HG03520 (cell line): ENCODE results near the gene DCUN1D5.

Experiments
- ATAC-seq: cut with Tn5 transposase; IDR thresholded peaks from one replicate; pipeline ENCODE4 v1.9.1; 2021; ENCODE audit warnings: mild to moderate bottlenecking, moderate library complexity; ENCODE audit not compliant: unreplicated experiment

The DCUN1D5 gene

DNA sequence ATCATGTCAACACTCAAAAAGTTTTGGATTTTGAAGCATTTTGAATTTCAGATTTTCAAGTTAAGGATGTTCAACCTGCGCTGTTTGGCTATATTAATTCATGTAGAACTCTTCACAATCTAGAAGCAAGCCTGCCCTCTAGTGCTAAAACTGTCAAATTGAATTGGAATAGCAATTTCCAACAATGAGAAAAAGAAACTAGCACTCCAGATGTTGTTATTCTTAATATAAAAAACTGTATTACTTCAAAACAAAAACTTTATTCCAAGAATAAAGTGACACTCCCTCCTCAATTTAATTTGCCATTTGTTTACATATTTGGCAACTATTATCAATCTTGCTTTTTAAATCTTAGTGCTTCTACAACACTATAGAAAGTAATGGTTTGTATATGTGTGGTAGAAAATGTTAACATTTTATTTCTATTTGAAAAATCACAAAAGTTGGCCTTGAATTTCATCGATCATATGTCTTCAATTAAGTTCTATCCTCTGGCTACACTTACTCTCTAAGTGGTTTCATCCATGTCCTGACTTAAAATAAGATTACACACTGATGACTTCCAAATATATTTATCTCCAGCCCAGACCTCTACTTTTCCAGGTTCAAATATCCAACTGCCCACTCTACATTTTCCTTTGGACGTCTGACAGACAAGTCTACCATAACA is 36.6 kb downstream of the DCUN1D5 start:
- no peak for ATAC-seq

DNA sequence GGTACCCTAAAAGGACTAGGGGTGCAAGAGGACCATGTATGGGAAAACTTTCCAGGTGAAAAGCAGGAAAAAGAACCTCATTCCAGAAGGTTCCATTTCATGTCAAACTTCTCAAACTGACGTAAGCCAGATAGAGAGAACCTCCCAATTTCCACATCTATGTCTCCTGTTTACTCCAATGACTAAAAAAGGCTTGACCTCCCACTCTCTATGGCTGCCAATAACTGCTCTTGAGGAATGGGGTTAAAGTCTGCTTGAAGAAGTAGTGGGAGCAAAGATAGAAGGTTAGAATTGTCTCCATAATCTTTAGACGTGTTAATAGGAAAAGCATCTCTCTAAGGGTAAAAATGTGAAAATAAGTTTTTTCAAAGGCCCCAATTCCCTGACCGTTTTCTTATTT is 38.0 kb downstream of the DCUN1D5 start:
- ATAC-seq = no peak

DNA sequence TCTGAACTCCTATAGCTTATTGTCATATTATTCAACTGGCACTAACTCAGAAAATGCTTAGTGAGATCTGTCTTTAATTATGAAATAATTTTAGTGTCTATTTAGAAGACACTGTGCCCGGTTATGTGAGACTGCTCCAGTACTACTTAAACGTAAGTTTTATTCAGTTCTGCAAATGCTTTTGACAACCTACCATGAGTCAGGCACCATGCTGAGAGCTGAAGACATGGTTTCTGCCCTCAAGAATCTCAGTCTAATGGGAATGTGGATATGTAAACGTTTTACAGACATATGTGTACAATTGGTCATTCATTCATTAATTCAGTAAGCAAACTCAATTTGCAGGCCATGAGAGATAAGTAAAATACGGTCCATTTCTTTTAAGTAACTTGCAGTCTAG is 40.0 kb downstream of the DCUN1D5 start:
- no peak for ATAC-seq

DNA sequence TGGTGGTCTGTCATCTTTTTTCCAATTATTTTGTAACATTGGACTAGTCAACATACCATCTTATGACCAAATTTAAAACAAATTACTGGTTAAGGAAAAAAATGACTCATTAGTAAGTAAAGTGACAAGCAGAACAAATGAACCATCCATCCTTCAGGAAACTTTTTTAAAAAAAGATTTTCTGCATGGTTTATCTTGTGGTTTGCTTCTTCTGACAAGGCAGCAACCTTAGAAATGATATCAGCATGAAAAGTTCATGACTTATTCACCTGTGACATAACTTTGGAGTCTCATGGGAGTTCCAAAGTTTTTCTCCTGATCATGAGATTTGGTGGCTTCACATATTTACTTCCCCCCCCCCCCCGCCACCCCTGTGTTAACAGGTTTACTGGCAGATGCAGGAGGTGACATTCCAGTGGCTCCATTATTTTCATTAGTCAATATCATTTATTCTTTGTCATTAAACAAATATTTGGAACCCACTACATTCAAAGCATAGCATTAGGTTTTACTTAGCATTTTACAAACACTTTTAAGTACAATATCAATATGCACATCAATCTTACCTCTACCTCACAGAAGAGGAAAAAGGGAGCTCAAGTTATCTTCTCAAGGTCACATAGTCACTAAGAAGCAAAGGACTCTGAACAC is 40.7 kb downstream of the DCUN1D5 start:
- no peak for ATAC-seq

DNA sequence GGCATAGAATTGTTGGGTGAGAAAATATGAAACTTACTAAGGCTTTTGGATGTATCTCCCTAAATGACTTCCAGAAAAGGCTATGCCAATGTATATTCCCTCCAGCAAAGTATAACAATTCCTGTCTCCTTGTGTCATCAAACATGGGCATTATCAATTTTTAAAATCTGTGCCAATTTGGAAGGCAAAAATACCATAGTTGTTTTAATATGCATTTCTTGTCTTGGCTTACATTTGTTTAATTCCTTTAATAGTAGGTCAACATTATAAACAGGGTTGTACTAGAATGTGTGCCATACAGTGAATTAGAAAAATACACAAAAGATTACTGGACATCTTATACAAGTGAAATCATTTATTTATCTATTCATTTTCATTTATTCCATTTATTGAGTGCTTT is 41.6 kb downstream of the DCUN1D5 start:
- ATAC-seq = no peak

DNA sequence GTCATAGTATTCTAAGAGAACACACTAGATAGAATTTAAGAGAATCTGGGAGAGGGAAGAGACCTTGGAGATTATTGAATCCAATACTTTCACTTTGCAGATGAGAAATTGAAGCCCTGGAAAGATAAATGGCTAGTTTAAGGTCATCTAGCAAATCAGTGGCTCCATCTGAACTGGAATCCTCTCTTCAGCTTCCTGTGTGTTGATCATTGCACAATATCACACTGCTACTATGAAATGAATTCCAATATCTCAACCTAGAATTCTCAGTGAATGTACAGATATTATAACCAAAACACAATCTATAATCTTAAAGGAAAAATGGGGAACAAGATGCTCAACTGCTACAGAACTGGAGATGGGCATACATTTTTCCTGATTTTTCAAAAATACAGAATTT is 44.1 kb downstream of the DCUN1D5 start:
- no peak for ATAC-seq

DNA sequence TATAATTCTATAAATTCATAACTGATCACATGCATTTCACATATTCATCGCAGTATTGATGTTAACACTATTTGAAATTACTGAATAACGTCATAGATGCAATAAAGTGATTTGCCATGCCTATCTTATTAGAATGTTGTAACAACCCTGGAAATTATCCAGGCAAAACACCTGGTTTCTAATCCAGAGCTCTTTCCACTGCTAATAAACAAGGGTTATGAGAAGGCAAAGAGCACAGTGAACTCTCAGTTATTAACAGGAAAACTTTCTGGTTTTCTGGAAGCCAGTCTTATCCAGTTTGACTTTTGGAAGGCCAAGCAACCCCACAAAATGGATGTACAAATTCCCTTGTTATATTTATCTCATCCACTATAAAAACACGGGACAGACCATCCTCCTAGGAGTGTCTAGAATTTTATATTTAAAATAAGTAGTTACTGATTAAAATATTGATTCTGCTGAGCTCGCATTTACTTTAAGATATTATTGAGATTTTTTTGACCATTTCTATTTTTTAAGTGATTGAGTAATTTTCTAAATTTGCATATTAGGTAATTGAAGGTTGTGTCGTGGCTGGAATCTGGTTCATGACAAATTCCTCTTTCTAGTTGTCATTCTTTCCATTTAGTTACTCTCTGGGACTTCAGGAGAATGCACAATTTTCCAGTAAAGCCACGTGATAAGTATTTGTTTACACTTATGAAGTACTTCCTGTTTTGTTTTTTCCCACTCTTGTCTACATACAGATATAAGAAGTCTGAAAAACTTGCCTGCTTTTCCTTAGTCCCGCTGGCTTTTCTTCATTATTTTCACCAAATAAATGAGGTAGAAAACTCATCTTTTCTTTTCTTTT is 47.9 kb downstream of the DCUN1D5 start:
- ATAC-seq = no peak

DNA sequence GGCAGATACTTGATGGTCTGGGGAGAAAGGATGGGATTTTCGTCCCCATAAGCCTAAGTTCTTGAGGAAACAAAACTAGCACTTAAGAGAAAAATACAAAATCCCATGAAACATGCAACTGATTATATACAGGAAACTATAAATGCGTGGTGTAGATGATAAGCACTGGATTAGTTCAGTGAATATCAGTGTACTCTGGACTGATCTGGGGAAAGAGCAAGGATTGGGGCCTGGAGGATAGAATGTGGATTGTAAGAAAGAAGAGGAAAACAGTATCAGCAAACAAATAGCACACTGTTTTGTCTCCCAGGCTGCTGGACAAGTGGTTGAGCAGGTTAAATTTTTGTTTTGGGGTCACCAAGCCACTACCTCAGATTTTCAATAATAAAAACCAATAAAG is 49.8 kb downstream of the DCUN1D5 start:
- ATAC-seq = no peak

DNA sequence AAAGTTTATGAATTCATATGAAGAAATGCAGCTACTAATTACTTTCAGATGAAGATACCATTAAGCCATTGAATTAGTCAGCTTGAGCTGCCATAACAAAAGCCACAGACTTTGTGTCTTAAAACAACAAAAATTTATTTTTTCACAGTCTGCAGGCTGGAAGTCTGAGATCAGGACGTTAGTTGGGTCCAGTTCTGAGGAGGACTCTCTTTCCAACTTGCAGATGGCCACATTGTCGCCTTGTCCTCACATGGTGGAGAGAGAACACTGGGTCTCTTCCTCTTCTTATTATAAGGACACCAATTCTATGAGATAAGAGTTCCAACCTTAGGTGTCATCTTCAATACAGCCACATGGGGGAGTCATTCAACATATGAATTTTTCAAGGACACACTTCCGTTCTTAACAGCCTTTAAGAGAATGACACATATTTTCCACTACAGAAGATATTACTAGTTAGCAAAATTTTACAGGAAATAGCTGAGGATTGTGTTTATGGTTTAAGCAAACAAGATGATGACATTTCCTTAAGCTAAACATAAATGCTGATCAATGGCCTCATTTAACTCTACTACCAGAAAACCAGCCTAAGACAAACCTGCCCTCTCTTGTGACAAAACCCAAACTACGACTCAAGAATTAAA is 56.0 kb downstream of the DCUN1D5 start:
- peak; percentile 98 for ATAC-seq

DNA sequence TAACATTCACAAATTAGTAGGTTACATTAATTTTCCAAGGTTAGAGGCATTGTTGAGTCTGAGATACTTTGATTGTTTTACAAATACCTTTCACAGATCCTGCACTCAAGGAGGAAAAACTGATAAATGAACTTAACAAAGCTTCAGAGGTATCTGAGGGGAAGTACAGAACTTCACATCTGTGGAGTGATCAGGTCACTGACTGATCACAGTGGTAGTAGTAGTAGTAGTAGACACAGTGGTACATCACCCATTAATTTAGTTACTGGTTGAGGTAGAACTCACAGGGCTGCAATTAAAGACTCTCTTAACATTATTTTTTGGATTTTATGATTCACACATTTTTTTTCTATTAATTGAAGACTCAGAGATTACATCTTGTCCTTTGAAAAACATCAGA is 56.7 kb downstream of the DCUN1D5 start:
- ATAC-seq = no peak

DNA sequence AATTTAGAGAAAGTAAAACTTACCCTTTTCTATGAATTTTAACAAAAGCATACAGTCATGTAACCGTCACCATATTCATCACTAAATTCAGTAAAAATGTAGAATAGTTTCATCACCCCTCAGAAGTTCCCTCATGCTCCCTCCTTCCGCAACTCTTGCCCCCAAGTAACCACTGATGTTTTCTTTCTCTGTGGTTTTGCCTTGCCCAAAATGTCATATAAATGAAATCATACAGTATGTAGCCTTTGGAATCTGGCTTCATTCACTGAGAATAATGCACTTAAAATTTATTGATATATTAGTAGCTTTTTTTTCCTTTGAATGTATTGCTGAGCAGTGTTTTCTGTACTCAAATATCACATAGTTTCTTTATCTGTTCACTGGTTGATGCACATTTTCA is 60.1 kb downstream of the DCUN1D5 start:
- ATAC-seq = no peak

DNA sequence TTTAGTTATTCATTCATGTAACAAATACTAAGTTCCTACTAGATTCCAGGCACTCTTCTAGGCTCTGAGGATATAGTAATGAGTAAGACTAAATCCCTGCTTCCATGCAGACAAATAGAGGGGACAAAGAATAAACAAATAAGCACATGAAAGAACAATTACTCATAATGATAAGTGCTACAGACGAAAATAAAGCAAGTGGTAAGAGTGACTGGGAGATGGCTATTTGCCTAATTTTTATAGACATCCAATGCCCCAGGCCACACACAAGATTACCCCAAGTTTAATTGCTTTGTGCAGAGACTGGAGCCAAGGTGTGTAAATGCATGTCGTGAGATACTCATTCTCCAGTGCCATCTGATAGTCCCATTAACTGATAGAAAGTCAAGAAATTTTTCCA is 62.6 kb downstream of the DCUN1D5 start:
- no peak for ATAC-seq

DNA sequence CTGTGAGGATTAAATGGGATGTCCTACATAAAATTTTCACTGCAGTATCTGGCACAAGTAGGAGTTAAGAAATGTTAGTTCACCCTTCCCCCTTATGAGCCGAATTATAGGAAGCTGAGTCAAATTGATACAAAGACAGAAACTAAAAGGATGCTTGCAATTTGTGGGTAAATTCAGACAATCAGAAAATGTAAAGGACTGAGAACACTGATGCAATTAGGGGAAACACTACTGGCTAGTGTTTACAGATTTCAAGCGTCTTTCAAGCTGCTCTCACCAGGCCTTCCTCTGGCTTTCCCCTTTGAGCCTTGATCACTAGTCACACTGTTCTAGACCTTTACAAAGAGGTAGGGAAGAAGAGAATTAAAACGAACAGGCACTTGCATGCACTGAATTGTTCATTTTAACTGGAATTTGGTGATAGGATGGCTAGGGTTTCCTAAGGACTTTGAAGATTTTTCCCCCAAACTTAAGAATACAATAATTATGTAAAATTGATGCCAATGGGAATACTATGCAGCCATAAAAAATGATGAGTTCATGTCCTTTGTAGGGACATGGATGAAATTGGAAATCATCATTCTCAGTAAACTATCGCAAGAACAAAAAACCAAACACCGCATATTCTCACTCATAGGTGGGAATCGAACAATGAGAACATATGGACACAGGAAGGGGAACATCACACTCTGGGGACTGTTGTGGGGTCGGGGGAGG is 63.5 kb downstream of the DCUN1D5 start:
- ATAC-seq = peak; percentile 87

DNA sequence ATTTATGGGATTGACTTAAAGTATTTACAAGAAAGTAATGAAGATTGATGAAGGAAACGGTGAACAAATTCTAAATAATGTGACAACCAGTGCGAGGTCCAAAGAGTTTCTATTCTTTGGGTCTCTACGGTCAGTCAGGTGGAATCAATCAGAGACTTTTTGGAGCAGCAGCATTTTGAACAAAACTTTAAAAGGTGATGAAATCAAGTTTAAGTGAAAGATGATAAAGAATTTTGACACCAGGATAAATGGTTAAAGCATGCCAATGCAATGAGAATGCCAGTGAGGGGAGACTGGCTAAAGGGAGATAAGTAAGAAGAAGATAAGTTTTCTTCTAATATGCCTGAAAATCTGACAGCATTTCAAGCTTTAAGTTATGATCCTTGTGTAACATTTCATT is 67.9 kb downstream of the DCUN1D5 start:
- ATAC-seq = no peak

DNA sequence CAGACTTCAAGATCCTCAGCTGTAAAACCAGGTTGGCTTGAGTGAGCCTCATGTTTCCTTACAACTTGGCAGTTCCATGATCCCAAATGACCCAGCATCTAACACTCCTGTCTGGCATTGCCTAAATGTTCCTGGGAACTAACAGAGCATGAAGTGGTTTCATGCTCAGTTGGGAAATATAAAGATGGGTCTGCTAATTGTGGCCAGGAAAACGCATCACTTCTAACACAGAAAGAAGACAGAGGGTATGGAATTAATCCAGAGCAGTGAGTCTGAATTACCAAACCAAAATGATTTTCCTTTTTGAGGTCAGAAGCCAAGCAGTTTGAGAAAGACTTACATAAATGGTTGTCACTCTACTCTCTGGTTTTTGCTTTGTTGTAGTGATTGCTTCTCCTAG is 75.9 kb downstream of the DCUN1D5 start:
- no peak for ATAC-seq

DNA sequence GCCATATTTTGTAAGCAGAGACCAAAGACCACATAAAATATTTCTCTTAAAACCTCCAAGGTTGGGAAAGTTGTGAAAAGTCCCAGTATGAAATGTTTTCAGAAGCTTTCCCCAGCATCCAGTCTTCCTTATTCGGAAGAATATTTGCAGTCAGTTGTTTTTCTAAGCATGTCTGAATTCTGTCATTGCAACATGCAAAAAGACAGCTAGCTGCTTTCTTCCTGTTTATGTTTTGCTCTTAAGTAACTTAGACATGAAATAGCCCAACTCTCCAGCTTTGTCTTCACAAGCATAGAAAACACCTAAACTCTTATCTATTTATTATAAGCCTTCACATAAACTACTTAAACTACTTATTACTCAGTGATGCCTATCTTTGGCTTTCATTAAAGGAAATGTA is 78.5 kb downstream of the DCUN1D5 start:
- ATAC-seq = no peak
